Activated CD8-positive, alpha-beta memory T cell treated with anti-CD3 and anti-CD28 coated beads, Interleukin-2, amount 50 U/mL, for 24 hours (primary cell): ENCODE measurements around the gene RFX1.

ENCODE experiments used
- DNase-seq: peaks from one replicate; pipeline ENCODE4 v3.0.0-alpha.2; 2020; ENCODE audit errors: extremely low read depth

Gene RFX1

DNA sequence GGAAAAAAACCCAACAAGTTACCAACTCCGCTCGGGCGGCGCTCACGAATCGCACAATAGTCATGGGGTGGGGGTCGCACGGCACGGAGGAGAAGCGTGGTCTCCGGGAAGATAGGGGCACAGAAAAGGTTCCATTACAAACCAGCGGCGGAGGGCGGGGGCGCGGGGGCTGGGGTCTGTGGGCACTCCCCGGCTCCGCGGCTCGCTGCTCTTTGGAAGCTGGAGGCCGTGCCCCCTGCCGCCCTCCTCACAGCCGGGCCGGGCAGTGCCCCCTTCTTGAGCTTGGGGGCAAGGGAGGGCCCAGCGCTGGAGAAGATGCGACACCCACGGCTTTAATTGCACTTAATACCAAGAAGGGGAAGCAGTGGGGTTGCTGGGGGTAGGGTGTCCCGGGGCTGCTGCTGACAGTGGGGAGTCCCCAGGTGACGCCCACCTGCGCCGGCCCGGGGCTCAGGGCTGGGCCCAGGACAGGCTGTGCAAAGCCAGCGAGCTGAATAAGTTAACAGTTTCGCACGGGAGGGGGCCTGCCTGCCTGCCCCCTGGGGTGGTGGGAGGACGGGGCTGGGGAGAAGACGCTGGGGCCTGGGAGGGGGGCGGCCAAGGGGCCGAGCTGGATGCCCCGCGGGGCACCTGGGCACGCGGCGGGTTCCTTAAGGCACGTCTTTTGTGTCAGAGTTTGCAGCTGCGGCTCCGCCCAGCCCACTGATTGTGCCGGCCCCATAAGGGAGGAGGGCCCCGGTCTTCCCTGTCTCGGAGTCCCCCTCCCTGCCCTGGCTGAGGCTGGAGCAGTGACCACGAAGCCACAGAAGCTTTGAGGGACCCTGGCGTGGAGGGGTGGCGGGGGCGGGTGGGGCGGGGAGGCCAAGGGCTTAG lies 44.1 kb downstream of the RFX1 start:
- DNase-seq, result no peak

- no peak for DNase-seq
Measured at GRCh38 chr19:13960863-13961784, 45.0 kb downstream of the RFX1 start.

- no peak for DNase-seq
Measured at GRCh38 chr19:13959962-13960862, 45.9 kb downstream of the RFX1 start.

GRCh38 chr19:13959141-13959961 lies 46.8 kb downstream of the RFX1 start:
- no peak for DNase-seq

- DNase-seq, result no peak
Measured at GRCh38 chr19:13958043-13958442, 48.1 kb downstream of the RFX1 start.

GRCh38 chr19:13957051-13957450 lies 49.1 kb downstream of the RFX1 start:
- DNase-seq, result no peak

DNA sequence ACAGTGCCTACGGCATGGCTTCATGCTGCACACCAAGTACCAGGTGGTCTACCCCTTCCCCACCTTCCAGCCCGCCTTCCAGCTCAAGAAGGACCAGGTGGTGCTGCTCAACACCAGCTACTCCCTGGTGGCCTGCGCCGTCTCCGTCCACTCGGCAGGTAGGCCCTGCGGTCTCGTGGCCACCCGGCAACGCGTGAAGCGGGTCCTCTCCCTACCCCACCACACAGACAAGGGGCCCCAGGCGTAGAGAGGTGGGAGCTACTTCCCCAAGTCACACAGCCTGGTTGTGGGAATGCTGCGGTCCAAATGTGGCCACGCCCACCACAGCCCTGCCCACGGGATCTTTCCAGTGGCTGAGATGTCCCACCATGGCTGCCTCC lies 49.8 kb downstream of the RFX1 start:
- no peak for DNase-seq

GRCh38 chr19:13955662-13956364 lies 50.3 kb downstream of the RFX1 start:
- DNase-seq, result no peak

DNA sequence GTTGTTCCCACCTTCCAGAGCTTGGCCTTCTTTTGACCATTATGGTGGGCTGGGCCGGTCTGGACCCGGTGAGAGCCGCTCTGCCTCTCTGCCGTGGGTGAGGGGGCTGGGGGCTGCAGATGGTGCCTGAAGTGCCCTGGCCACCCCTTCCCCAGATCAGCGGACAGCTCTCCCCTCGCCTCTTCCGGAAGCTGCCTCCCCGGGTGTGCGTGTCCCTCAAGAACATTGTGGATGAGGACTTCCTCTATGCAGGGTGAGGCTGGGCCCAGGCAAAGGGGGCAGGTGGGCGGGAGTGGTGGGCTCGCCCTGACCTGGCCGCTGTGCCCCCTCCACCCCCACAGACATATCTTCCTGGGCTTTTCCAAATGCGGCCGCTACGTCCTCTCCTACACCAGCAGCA lies 51.9 kb downstream of the RFX1 start:
- DNase-seq, result no peak

DNA sequence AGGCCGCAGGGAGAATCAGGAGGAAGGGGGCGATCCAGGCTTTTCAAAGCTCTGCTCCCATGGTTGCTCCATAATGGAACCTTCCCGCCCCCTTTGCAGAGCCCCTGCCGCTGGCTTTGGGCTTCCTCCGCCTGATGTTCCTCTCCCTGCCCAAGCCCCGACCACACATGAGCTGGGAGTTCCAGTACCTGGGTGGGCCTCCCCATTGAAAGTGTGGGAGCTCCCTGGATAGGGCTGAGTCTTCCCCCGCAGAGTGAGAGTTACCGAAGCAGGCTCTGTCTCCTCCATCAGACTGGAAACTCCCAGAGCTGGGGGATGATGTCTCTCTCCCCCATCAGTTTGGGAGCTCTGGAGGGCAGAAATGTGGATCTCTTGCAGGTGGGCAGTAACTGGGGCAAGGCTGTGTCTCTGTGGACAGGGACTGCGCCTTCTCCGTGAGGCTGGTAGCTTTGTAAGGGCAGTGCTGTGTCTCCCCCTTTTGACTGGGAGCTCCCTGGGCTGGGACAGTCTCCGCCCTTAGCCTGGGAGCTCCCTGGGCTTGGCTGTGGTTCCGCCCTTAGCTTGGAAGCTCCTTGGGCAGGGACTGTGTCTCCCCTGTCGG lies 53.1 kb downstream of the RFX1 start:
- DNase-seq, result no peak

GRCh38 chr19:13952154-13952930 lies 53.8 kb downstream of the RFX1 start, which contains the start of gene DCAF15:
DCAF15 (plus strand) TSS chr19:13952509; CDS start chr19:13952513, 4 bp downstream.
- peak; percentile 97 for DNase-seq

GRCh38 chr19:13951799-13952153 lies 54.3 kb downstream of the RFX1 start:
- no peak for DNase-seq

DNA sequence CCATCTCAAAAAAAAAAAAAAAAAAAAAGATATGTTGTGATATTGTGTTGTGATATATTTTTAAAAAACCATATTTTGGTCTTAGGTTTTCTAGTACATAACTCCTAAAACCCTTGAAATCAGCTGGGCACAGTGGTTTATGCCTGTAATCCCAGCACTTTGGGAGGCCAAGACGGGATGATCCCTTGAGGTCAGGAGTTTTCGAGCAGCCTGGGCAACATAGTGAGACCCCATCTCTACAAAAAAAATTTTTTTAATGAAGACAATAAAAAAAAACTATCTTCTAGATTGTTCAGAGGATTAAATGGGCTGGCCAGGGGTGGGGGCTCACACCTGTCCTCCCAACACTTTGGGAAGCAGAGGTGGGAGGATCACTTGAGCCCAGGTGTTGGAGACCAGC lies 55.1 kb downstream of the RFX1 start:
- no peak for DNase-seq

DNA sequence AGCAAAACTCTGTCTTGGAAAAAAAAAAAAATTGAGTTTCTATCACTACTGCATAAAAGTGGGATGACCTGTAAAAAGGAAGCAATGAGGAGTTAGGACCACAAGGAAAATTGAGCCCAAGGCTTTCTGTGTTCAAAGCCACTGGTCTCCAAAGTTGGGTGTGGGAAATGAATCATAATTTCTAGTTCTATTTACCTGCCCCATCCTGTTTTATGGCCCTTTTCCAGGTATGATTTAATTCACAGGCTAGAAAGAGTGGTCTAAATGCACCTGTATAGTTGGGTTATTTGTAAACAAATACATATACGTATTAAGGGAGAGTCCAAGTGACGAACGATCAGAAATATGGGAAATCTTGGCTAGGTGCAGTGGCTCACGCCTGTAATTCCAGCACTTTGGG lies 59.7 kb downstream of the RFX1 start:
- DNase-seq, result no peak

GRCh38 chr19:13942023-13942684 lies 64.0 kb downstream of the RFX1 start:
- no peak for DNase-seq

GRCh38 chr19:13938301-13939064 lies 67.6 kb downstream of the RFX1 start, which contains the start of gene PODNL1:
PODNL1 (minus strand) TSS chr19:13938417; CDS start chr19:13938181, 236 bp downstream.
- DNase-seq, result no peak

DNA sequence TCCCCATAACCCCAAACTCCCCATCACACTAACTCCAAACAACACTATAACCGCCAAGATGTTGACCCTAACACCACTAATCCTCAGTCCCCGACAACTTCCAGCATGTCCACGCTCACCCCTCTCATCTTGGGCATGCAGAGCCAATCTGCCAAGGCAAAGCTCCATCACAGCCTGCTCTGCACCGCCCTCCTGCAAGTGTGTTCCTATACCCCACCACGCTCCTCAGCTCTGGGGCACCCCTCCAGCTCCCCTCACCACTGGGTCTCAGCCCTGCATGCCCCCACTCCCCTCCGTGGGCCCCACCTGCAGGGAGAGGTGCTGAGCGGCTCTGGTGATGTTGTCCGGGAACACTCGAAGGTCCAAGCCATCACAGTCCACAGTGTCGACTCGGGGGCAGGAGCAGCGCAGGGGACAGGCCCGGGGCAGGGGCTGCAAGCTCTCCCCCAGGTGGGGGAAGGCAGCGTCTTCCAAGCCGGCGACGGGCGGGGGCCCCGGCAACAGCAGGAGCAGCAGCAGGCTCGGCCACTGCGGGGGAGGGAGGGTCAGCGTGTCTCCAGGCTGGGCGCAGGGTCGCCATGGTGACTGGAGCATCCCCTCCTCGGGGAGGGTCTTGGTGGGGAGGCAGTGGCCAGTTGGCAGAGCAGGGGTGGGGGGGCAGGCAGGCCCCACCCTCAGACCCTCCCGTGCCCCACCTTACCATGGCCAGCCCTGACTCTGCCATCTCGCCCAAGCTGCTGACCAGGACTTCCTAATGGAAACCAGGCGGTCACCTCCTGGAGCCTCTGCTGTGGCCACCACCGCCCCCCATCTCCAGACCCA lies 68.4 kb downstream of the RFX1 start:
- no peak for DNase-seq
